Right lobe of liver (tissue), 4 donors: ENCODE data around the gene NR5A1.

Experiments
- CTCF ChIP-seq, 4 donors: fragments of 200-600 bp in 3 of 4; fragments of 450-650 bp in 1 of 4; IDR thresholded peaks; one replicate each; pipeline versions ENCODE4 v1.5.1 to v1.8.0; 2016 to 2022; ENCODE audit warnings: antibody characterized with exemption in 4 of 4, mild to moderate bottlenecking in 2 of 4
- POLR2A ChIP-seq: fragments of 450-650 bp; IDR thresholded peaks from one replicate; pipeline ENCODE4 v1.6.1; 2017; ENCODE audit warnings: antibody characterized with exemption, mild to moderate bottlenecking
- donor health status: DM: no; HTN: no; CAD: no.
- donor health status: DM: no; HTN: no; CAD: no.
- donor health status: DM: no; HTN: yes; CAD: no.

DNA sequence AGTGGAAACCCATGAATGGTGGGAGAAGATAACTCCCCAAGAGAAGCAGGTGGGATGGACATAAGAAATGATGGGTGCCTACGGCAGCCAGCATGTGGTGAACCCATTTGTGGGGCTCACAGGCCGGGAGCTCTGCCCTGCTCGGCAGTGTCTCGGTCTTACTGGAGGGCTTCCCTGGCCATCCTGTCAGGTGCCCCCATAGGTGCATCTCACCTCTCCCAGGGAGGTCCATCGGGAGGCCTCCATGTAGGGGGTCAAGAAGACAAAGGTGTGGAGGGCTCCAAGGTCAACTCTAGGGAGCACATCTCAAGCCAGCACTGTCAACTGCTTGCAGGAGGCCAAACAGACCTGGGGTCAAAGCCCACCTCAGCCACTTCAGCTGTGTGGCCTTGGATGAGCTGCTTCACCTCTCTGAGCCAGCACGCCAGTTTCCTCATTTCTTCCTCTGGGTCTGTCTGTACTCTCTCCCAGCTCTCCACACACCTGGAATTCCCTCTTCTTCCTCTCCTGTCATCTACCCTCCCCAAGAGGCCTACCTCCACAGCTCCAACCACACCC lies 67.4 kb downstream of the NR5A1 start:
- TF ChIP-seq CTCF (IDR thresholded peaks at IDR 0.05) (no peak), POLR2A (no peak)
